ENCODE results near the gene ATP9A. TPM values are rescaled to one million over a fixed set of nuclear protein-coding genes. Genes with fewer than 3 reads are reported as not detected.

The ATP9A gene
- total and polyA plus RNA-seq, 3 donors from 2014 or later: 46.4 to 128 (median 89.3) TPM

- no peak overlapping the region for H3K4me3 ChIP-seq
- TF ChIP-seq POLR2A (IDR thresholded peaks at IDR 0.05): no peak
- no peak for TF ChIP-seq CTCF (IDR thresholded peaks at IDR 0.05)
- H3K36me3 ChIP-seq (ENCODE audit: low read depth, missing control alignments): no peaks in the 10 kb centered on the region
- intact Hi-C loops (cut with DNase I; ENCODE audit: low total_unique reads): no loop called here
- DNase-seq: no peak
- H3K4me1 ChIP-seq: peaks cover 8% of the 10 kb centered on the region
- no peak overlapping the region for H3K27ac ChIP-seq
- no peaks in the 10 kb centered on the region for H3K9me3 ChIP-seq
- WGBS, 2 donors: 86 to 90% methylated on average over 7 of the region's 7 CpGs
- no peaks in the 10 kb centered on the region for H3K27me3 ChIP-seq
Measured at GRCh38 chr20:51792960-51793359, 24.8 kb upstream of the ATP9A start.

DNA sequence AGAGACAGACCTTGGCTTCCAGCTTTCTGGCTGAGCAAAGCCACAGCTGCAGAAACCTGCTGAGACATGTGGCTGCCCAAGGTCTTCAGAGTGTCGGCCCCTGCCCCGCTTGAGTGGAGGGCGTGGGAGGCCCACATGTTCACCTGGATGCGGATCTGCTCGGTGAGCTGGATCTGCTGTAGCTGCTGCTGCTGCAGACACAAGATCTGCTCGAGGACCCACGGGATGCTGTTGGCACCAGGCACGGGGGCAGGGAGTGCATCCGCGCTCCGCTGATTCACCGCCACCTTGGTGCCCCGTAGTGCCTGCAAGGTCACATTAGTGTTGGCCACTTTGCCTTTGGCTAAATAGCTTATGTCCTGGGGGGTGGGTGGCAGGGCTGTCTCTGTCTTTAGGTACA is 23.4 kb upstream of the ATP9A start:
- intact Hi-C loops (cut with DNase I; ENCODE audit: low total_unique reads): no loop called here
- no peak overlapping the region for H3K27ac ChIP-seq
- H3K4me1 ChIP-seq: peaks cover 8% of the 10 kb centered on the region
- no peaks in the 10 kb centered on the region for H3K36me3 ChIP-seq (ENCODE audit: low read depth, missing control alignments)
- H3K4me3 ChIP-seq: no peak overlapping the region
- no peaks in the 10 kb centered on the region for H3K9me3 ChIP-seq
- TF ChIP-seq CTCF (IDR thresholded peaks at IDR 0.05) (no peak), POLR2A (IDR thresholded peaks at IDR 0.05) (no peak)
- WGBS, 2 donors: 83 to 88% methylated on average over 2 to 13 of the region's 13 CpGs
- no peaks in the 10 kb centered on the region for H3K27me3 ChIP-seq
- no peak for DNase-seq

DNA sequence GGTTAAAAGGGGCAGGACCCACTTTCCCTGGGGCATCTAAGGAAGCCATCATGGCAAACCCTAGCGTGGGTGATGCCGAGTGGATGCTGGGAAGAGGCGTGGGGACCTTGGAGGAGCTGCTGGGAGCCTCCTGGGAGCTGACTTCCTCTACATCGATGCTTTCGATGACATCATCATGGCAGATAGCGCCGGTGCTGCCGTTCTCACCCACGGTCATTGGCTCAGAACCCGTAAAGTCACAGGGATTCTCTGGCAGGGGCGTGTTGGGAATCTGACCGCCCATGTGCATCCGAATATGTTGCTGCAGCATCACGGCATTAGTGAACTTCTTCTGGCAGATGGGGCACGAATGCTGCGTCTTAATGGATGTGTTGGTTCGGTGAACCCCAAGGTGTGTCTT is 22.1 kb upstream of the ATP9A start:
- TF ChIP-seq CTCF (IDR thresholded peaks at IDR 0.05) (no peak), POLR2A (IDR thresholded peaks at IDR 0.05) (no peak)
- no peak for DNase-seq
- WGBS, 2 donors: 92 to 94% methylated on average over 17 of the region's 17 CpGs
- Histone ChIP-seq H3K9me3 (no peaks in the 10 kb centered on the region), H3K4me1 (peaks cover 6% of the 10 kb centered on the region), H3K27me3 (no peaks in the 10 kb centered on the region), H3K4me3 (no peak overlapping the region), H3K36me3 (ENCODE audit: low read depth, missing control alignments) (no peaks in the 10 kb centered on the region), H3K27ac (no peak overlapping the region)
- intact Hi-C loops (cut with DNase I; ENCODE audit: low total_unique reads): no loop called here

DNA sequence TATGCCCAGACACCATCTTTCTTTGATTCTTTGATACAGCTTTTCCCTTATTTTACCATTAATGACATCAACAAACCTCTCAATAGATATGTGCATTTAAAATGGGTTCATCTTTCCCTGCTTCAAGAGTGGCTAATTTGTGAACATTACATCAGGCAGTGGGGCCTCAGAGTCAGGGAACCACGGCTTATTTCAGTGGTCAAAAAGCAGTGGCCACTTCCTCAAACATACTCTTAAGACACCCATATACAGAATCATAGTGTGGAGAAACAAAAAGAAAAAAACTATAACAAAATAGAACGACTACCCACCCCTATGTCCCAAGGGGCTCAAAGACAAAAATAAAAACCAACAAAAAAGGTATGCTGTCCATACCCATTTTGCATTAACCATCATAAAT is 21.2 kb upstream of the ATP9A start:
- Histone ChIP-seq H3K27ac (no peak overlapping the region), H3K4me3 (no peak overlapping the region), H3K9me3 (no peaks in the 10 kb centered on the region), H3K4me1 (no peaks in the 10 kb centered on the region), H3K27me3 (no peaks in the 10 kb centered on the region), H3K36me3 (ENCODE audit: low read depth, missing control alignments) (no peaks in the 10 kb centered on the region)
- TF ChIP-seq POLR2A (IDR thresholded peaks at IDR 0.05): no peak
- TF ChIP-seq CTCF (IDR thresholded peaks at IDR 0.05): no peak
- intact Hi-C loops (cut with DNase I; ENCODE audit: low total_unique reads): no loop called here
- WGBS, 2 donors: 80 to 85% methylated on average over 2 of the region's 2 CpGs
- no peak for DNase-seq

- no peaks in the 10 kb centered on the region for H3K36me3 ChIP-seq (ENCODE audit: low read depth, missing control alignments)
- no peaks in the 10 kb centered on the region for H3K27me3 ChIP-seq
- intact Hi-C loops (cut with DNase I; ENCODE audit: low total_unique reads): no loop called here
- H3K4me3 ChIP-seq: no peak overlapping the region
- H3K4me1 ChIP-seq: no peaks in the 10 kb centered on the region
- no peaks in the 10 kb centered on the region for H3K9me3 ChIP-seq
- no peak for DNase-seq
- no peak for TF ChIP-seq CTCF (IDR thresholded peaks at IDR 0.05)
- no peak for TF ChIP-seq POLR2A (IDR thresholded peaks at IDR 0.05)
- 87 to 93% methylated on average over 14 of the region's 14 CpGs for WGBS, 2 donors
- H3K27ac ChIP-seq: no peak overlapping the region
Measured at GRCh38 chr20:51788822-51789221, 20.6 kb upstream of the ATP9A start.

Measured in testis (tissue), 3 donors.